Epidermal melanocyte (primary cell): Measurements from ENCODE around the gene ABHD18.
"Not testable (repeated sequence)": the region's sequence is repeated elsewhere in the genome, so short reads cannot be mapped to it uniquely, and the experiment has no call there.

Experiments used
- DNase-seq: peaks from one replicate; pipeline ENCODE4 v3.0.0; 2011; ENCODE audit warnings: low spot score; ENCODE audit not compliant: insufficient read length

ABHD18 gene

DNA sequence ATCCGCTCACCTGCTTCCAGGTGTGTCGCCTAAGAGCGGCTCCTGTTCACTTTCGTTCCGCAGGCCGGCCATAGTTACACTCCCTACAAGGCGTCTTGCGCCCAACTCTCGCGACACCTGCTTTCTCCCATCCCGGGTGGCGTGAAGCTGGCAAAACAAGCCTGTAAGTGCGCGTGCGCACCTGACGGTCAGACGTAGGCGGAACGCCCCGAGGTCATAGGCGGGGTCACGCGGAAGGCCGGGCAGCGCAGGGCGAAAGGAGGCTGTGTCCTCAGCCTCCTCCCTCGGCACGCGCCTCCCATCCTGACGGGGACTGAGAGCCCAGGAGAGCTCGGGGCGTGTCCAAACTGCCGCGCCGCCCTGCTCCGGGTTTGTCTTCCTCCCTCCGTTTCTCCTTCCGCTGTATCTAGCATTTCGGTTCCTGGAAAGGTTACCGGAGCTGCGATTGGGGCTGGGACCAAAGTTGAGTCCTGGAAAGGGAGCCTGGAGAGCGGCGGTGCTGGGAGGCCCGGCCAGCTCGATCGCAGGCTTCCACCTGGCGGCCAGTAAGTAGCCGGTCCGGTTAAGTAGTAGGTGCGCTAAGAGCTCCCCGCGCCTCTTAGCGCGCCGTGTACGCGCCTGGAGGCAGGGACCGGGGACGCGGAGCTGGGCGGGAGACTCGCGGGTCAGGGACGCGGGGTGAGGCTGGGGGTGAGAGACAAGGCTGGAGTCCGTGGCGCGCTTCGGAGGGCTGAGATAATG lies at the start of gene ABHD18, which contains the start of gene MFSD8:
Gene ABHD18 (plus strand): TSS at position 345 of the 741 bp plus-strand sequence. CDS start 17,550 bp downstream, outside the sequence.
Gene MFSD8 (minus strand): TSS at position 112 of the 741 bp plus-strand sequence. CDS start 40 bp downstream, at position 72.
- DNase-seq, result peak; percentile 79

DNA sequence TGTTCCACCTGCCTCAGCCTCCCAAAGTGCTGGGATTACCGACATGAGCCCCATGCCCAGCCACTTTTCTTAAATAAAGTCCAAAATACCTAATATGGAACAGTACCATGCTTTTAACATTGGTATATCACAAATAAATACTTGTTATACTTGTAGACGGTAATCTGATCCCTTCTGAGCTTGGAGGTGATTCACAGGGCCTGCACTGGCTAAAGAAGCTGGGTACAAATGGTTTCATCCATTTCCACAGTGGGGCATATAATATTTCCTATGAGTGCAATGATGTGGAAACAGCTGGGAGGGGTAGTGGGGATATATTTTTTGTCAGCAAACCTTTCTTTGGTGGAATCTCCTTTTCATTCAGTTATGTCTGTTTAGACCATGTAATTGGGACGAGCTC lies 48.7 kb upstream of the ABHD18 start:
- DNase-seq, result no peak

DNA sequence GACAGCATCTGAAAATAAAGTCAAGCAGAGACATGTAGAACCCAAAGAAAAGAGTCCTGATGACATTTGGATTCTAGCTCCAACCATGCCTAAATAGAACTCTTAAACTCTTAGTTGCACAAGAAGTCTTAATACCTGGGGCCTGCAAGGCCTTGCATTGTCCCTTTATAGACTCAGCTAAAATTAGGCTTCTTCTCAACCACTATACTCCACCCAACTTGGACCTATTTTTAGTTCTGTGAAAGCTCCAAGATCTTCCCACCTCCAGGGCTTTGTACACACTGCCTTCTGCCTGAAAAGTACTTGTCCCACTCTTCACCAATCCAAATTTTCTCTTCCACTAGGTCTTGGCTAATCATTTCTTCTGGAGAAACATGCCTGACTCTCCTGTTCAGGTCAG lies 48.1 kb upstream of the ABHD18 start:
- no peak for DNase-seq

DNA sequence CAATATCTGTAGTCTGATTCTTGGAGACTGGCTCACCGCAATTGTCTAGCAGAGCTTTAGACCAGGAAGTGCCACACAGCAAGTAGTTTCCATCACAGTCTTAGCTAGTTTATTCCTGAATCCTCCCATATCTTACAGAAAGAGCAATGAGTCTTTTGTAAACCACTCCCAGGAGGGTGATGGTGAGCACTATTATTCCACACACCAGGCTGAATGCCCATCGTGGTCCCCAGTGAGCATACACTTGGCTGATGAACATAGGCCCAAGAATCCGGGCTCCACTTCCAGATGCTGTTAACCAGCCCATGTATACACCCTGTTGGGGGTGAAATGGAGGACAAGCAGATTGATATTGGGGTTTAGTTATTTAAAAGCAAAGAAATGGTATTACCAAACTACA lies 44.7 kb upstream of the ABHD18 start:
- DNase-seq, result no peak

- no peak for DNase-seq
These were observed 43.0 kb upstream of the ABHD18 start for GRCh38 chr4:127922226-127922625.

DNA sequence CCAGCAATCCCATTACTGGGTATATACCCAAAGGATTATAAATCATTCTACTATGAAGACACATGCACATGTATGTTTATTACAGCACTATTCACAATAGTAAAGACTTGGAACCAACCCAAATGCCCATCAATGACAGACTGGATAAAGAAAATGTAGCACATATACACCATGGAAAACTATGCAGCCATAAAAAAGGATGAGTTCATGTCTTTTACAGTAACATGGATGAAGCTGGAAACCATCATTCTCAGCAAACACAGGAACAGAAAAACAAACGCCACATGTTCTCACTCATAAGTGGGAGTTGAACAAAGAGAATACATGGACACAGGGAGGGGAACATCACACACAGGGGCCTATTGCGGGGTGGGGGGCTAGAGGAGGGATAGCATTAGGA lies 39.5 kb upstream of the ABHD18 start:
- DNase-seq, result not testable (repeated sequence)

DNA sequence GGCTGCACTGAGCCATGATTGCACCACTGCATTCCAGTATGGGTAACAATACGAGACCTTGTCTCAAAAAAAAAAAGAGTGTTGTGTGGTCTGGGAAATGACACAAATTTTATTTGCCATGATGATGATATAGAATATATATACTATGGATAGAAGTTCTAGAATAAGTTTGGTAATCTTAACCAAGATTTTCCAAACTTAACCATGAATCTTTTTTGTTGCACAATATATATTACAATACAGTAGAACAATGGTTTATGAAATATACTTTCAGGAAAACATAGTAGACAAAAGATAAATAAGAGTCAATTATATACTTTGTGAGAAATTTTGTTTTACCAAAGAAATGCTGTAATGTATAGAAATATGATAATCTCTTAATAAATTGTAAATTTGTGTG lies 35.0 kb upstream of the ABHD18 start:
- no peak for DNase-seq

GRCh38 chr4:127931836-127932235 lies 33.4 kb upstream of the ABHD18 start:
- DNase-seq, result not testable (repeated sequence)

DNA sequence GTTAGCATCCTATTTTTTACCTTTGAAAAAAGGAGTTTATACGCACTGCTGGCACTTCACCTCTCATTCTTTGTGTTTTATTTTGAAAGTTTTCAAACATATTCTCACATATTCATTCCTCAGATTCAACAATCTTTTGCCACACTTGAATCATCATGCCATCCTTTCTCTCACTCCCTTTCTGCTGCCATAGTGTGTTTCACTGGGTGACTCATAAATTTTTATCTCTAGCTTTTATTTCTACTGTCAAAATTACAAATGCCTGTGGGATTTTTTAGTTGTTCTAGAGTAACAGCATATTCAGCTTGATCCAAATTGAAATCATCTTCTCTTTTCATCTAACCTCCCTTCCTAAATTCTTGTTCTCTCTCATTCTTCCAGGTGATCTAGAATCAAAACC lies 28.2 kb upstream of the ABHD18 start:
- DNase-seq, result no peak

GRCh38 chr4:127957105-127957504 lies 8.1 kb upstream of the ABHD18 start:
- DNase-seq, result no peak

GRCh38 chr4:127959794-127960193 lies 5.4 kb upstream of the ABHD18 start:
- DNase-seq, result no peak

- not testable (repeated sequence) for DNase-seq
These were observed 1.4 kb upstream of the ABHD18 start for GRCh38 chr4:127963633-127964398.

DNA sequence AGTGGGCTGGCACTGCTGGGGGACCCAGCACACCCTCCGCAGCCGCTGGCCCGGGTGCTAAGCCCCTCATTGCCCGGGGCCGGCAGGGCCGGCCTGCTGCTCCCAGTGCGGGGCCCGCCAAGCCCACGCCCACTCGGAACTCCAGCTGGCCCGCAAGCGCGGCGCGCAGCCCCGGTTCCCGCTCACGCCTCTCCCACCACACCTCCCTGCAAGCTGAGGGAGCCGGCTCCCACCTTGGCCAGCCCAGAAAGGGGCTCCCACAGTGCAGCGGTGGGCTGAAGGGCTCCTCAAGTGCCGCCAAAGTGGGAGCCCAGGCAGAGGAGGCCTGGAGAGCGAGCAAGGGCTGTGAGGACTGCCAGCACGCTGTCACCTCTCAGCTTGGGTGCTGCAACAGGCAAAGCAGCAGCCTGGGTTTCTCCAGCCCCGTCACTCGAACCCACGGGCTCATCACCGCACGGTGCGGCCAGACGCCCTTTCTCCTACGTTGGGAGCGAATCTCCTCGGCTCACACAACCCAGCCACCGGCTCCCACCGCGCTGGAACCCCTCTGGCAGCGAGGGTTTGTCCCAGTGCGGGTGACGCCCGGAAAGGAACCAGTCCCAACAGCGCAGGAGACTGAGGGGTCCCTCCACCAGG lies 662 bp upstream of the ABHD18 start:
- not testable (repeated sequence) for DNase-seq

- no peak for DNase-seq
These were observed 583 bp downstream of the ABHD18 start for GRCh38 chr4:127965803-127966175.

DNA sequence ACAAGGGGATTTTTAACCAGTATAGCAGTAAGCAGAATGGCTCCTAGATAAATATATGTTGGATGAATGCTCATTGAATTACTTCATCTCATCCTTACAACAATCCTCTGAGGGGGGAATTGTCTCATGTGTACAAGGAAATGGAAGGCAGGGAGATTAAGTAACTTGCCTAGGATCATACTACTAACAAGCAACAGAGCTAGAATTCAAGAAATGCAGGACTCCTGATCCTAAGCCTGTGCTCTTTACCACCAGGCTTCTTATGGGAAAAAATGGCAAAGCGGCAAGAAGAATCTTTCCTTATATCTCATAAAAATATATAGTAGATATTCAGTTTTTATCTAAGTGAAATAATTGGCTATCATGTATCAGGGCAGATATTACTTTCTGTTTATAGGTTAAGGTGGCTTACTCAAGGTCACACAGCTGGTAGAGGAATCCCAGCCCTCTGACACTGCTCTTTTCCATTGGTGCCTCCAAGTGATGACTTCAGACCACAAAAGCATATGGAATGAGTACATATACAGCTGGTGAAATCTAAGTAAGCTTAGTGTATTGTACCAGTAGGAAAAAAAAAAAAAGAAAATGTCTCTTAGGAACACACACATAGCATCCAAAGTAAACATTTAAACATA lies 2.1 kb downstream of the ABHD18 start:
- DNase-seq, result no peak

DNA sequence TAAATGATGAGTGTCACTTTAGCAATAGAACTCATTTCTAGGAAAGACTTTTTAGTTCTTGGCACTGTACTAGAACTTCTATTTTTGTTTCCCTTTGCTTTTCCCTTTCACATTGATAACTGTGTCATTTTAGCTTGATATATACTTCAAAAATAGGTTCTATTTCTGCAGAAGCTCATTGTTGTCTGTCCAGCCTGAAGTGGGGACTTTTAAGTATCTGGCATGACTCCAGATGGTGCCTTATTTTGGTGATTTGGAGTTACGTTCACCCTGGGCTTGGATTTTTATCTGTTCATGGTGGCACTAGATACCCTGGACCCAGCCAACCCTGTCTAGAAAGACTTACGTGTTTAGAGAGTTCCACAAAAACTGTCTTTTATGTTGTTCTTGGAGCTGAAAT lies 3.4 kb downstream of the ABHD18 start:
- no peak for DNase-seq

DNA sequence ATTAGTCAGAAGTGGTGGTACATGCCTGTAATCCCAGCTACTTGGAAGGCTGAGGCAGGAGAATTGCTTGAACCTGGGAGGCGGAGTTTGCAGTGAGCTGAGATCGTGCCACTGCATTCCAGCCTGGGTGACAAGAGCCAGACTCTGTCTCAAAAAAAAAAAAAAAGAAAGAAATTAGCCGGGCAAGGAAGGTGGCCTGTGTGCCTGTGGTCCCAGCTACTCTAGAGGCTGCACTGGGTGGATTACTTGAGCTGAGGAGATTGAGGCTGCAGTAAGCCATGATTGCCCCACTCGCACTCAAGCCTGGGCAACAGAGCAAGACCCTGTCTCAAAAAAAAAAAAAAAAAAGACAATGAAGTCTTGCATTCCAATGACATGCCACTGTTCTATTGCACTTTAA lies 5.7 kb downstream of the ABHD18 start:
- not testable (repeated sequence) for DNase-seq

- DNase-seq, result no peak
These were observed 10.0 kb downstream of the ABHD18 start for GRCh38 chr4:127975121-127975770.

GRCh38 chr4:127978930-127979329 lies 13.7 kb downstream of the ABHD18 start:
- DNase-seq, result no peak

GRCh38 chr4:127982445-127982844 lies 17.2 kb downstream of the ABHD18 start:
- no peak for DNase-seq

DNA sequence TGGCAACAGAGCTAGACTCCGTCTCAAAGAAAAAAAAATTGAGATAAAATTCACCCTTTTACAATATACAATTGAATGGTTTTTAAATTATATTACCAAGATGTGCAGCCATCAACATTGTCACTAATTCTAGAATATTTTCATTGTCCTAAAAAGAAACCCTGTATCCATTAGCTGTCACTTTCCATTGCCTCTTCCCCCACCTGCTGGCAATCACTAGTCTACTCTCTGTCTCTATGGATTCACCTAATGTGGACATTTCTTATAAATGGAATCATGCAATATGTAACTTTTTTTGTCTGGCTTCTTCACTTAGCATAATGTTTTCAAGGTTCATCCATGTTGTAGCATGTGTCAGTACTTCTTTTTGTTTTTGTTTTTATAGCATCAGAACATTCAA lies 20.8 kb downstream of the ABHD18 start:
- no peak for DNase-seq
